Measurements from ENCODE around the gene GREM2. TPM values are rescaled to one million over a fixed set of nuclear protein-coding genes. Genes with fewer than 3 reads are reported as not detected.

The GREM2 gene
- total RNA-seq, 4 donors from 2014 or later: 1.8 to 8.9 (median 3.3) TPM

GRCh38 chr1:240619906-240620621 lies 8.1 kb upstream of the GREM2 start:
- no peak overlapping the region for H3K4me3 ChIP-seq
- 37 to 83% methylated on average over 6 to 17 of the region's 19 CpGs for WGBS, 2 donors (ENCODE audit: low coverage in 1 of 2)
- TF ChIP-seq POLR2AphosphoS5 (IDR thresholded peaks at IDR 0.05): no peak
- TF ChIP-seq POLR2A (IDR thresholded peaks at IDR 0.05): no peak
- no peak for TF ChIP-seq CTCF (IDR thresholded peaks at IDR 0.05)
- no peak for TF ChIP-seq EP300 (IDR thresholded peaks at IDR 0.05)

GRCh38 chr1:240619357-240619756 lies 7.4 kb upstream of the GREM2 start:
- TF ChIP-seq POLR2A (IDR thresholded peaks at IDR 0.05): no peak
- no peak for TF ChIP-seq EP300 (IDR thresholded peaks at IDR 0.05)
- TF ChIP-seq CTCF (IDR thresholded peaks at IDR 0.05): no peak
- TF ChIP-seq POLR2AphosphoS5 (IDR thresholded peaks at IDR 0.05): no peak
- H3K4me1 ChIP-seq: no peaks in the 10 kb centered on the region
- H3K27me3 ChIP-seq: peaks cover 5% of the 10 kb centered on the region
- ATAC-seq: no peak
- no peaks in the 10 kb centered on the region for H3K9me3 ChIP-seq
- H3K27ac ChIP-seq: no peak overlapping the region
- no peak overlapping the region for H3K4me3 ChIP-seq
- H3K36me3 ChIP-seq: no peaks in the 10 kb centered on the region
- WGBS, 2 donors (ENCODE audit: low coverage in 1 of 2): 59 to 62% methylated on average over 5 of the region's 5 CpGs

More at GRCh38 chr1:240619906-240620621, 8.1 kb upstream of the GREM2 start:
- Histone ChIP-seq H3K27ac (no peak overlapping the region), H3K4me1 (no peaks in the 10 kb centered on the region), H3K27me3 (peaks cover 4% of the 10 kb centered on the region), H3K9me3 (no peaks in the 10 kb centered on the region), H3K36me3 (no peaks in the 10 kb centered on the region)
- ATAC-seq: no peak

GRCh38 chr1:240618946-240619345 lies 7.0 kb upstream of the GREM2 start:
- Histone ChIP-seq H3K4me3 (no peak overlapping the region), H3K4me1 (no peaks in the 10 kb centered on the region), H3K27ac (no peak overlapping the region), H3K27me3 (peaks cover 9% of the 10 kb centered on the region), H3K9me3 (no peaks in the 10 kb centered on the region), H3K36me3 (no peaks in the 10 kb centered on the region)
- WGBS, 2 donors (ENCODE audit: low coverage in 1 of 2): 75 to 82% methylated on average over 4 of the region's 4 CpGs
- no peak for ATAC-seq
- no peak for TF ChIP-seq EP300 (IDR thresholded peaks at IDR 0.05)
- no peak for TF ChIP-seq POLR2A (IDR thresholded peaks at IDR 0.05)
- no peak for TF ChIP-seq POLR2AphosphoS5 (IDR thresholded peaks at IDR 0.05)
- no peak for TF ChIP-seq CTCF (IDR thresholded peaks at IDR 0.05)

- Histone ChIP-seq H3K27me3 (peaks cover 32% of the 10 kb centered on the region), H3K4me1 (peaks cover 0 to 16% (median 0%) of the 10 kb centered on the region in 3 donors), H3K27ac (no peak overlapping the region), H3K4me3 (no peak overlapping the region), H3K9me3 (no peaks in the 10 kb centered on the region), H3K36me3 (no peaks in the 10 kb centered on the region)
- TF ChIP-seq POLR2A (IDR thresholded peaks at IDR 0.05) (no peak), EP300 (IDR thresholded peaks at IDR 0.05) (no peak), POLR2AphosphoS5 (IDR thresholded peaks at IDR 0.05) (no peak), CTCF (IDR thresholded peaks at IDR 0.05) (no peak)
- whole genome bisulfite sequencing, 2 donors (ENCODE audit: low coverage in 1 of 2): 83 to 91% methylated on average over 2 to 4 of the region's 4 CpGs
- ATAC-seq: no peak
These were observed 4.1 kb upstream of the GREM2 start for GRCh38 chr1:240616018-240616417.

Data from gastroesophageal sphincter (tissue), 4 donors.